HepG2 (cell line): ENCODE data around the gene GALNT18. TPM values are rescaled to one million over a fixed set of nuclear protein-coding genes. Genes with fewer than 3 reads are reported as not detected.

Experiments used
- ATAC-seq: fragments of 200-7000 bp; cut with Tn5 transposase; 3 replicates; pipeline ENCODE4 v1.9.1; 2020; ENCODE audit warnings: mild to moderate bottlenecking, moderate library complexity
- BruUV-seq: library from RNA; stranded (reverse); fragments of 400-500 nt; replicated peaks from 2 replicates; lab custom pipeline; 2021; lab: Mats Ljungman, UMichigan
- CTCF ChIA-PET: fragments of 300-600 bp; formaldehyde crosslinking; extraction: SDS; loops from one replicate; lab custom pipeline; 2021; ENCODE audit warnings: low total read pairs, inconsistent platforms, low intra/inter-chr PET ratio; lab: Yijun Ruan, JAX
- POLR2A ChIA-PET: fragments of 350-600 bp; sonication (Branson Sonifier 250); formaldehyde crosslinking; loops from one replicate; lab custom pipeline; 2020; ENCODE audit warnings: antibody characterized with exemption, inconsistent platforms; lab: Yijun Ruan, JAX
- DNase-seq: peaks from one replicate; pipeline ENCODE4 v3.0.0-alpha.2; 2015; ENCODE audit warnings: low spot score
- FAIRE-seq: peaks from 3 replicates; lab custom pipeline; 2011; peaks lifted over from hg19 to GRCh38; lab: Jason Lieb, UNC
- H2AFZ ChIP-seq: one replicate; pipeline ENCODE4 v1.6.1; 2011; ENCODE audit warnings: low read length, inconsistent platforms
- H3K27ac ChIP-seq: fragments of 300-600 bp; 3 replicates; pipeline ENCODE4 v1.8.0; 2011; ENCODE audit warnings: mixed run types, mild to moderate bottlenecking, mixed read lengths, low read length, inconsistent platforms; ENCODE audit not compliant: insufficient read depth; ENCODE audit errors: extremely low read length
- H3K27me3 ChIP-seq, 2 experiments: fragments of 200-600 bp in 1 of 2; 2 replicates in 1 of 2; 3 replicates in 1 of 2; pipeline versions ENCODE4 v1.6.0 to v1.8.0; 2011; ENCODE audit warnings: low read length in 2 of 2, mild to moderate bottlenecking in 2 of 2, moderate library complexity in 2 of 2, inconsistent platforms in 1 of 2; ENCODE audit not compliant: insufficient read depth in 2 of 2, control insufficient read depth in 1 of 2
- H3K36me3 ChIP-seq, 2 experiments: fragments of 200-600 bp in 1 of 2; replicated peaks in 1 of 2; 2 replicates in 1 of 2; 3 replicates in 1 of 2; pipeline versions ENCODE4 v1.5.1 to v1.8.0; 2011; ENCODE audit warnings: low read length in 2 of 2, inconsistent platforms in 1 of 2; ENCODE audit not compliant: insufficient read depth in 2 of 2, control insufficient read depth in 1 of 2
- H3K4me1 ChIP-seq: 2 replicates; pipeline ENCODE4 v1.5.1; 2012; ENCODE audit warnings: low read length, inconsistent platforms; ENCODE audit not compliant: insufficient read depth
- H3K4me2 ChIP-seq: 2 replicates; pipeline ENCODE4 v1.6.0; 2011; ENCODE audit warnings: low read depth, low read length, inconsistent platforms
- H3K4me3 ChIP-seq, 3 experiments: fragments of 200-600 bp in 1 of 3; sonication (generic), shearing (Covaris generic) in 1 of 3; replicated peaks in 1 of 3; 2 replicates each; pipeline ENCODE4 v1.5.1; 2011 to 2016; ENCODE audit warnings: low read length in 3 of 3, inconsistent platforms in 2 of 3, low read depth in 2 of 3, mild to moderate bottlenecking in 2 of 3, control low read depth in 1 of 3, mixed read lengths in 1 of 3; ENCODE audit not compliant: insufficient read depth in 1 of 3
- H3K79me2 ChIP-seq: one replicate; pipeline ENCODE4 v1.6.1; 2011; ENCODE audit warnings: low read length, inconsistent platforms; ENCODE audit not compliant: insufficient read depth
- H3K9ac ChIP-seq: 2 replicates; pipeline ENCODE4 v1.6.0; 2011; ENCODE audit warnings: mild to moderate bottlenecking, low read depth, low read length, inconsistent platforms; ENCODE audit not compliant: insufficient read depth
- H3K9me3 ChIP-seq: 2 replicates; pipeline ENCODE4 v1.5.1; 2012; ENCODE audit warnings: mild to moderate bottlenecking, low read length
- H4K20me1 ChIP-seq: 2 replicates; pipeline ENCODE4 v1.6.0; 2011; ENCODE audit warnings: inconsistent platforms, mild to moderate bottlenecking, low read length, moderate library complexity; ENCODE audit not compliant: insufficient read depth
- KLF12 ChIP-seq: sonication (generic); formaldehyde crosslinking; IDR thresholded peaks from 2 replicates; pipeline ENCODE4 v1.4.0; 2020; ENCODE audit warnings: missing genetic modification reagents, borderline replicate concordance
- NCOA1 ChIP-seq: sonication (generic); formaldehyde crosslinking; IDR thresholded peaks from 2 replicates; pipeline ENCODE4 v1.9.0; 2021; ENCODE audit warnings: missing genetic modification reagents
- WGBS: methylation state at CpG from one replicate; pipeline ENCODE4 v1.1.6; 2017; ENCODE audit warnings: low lambda C conversion rate; 5-methylcytosine and 5-hydroxymethylcytosine counted together
- in situ Hi-C: cut with HindIII; loops from 2 replicates; pipeline ENCODE4 v1.10.0; 2017; ENCODE audit warnings: low pct_unique_long_range_greater_than_20kb; ENCODE audit not compliant: extremely low pct_ligation_motif_present
- intact Hi-C: fragments of 100-400 bp; cut with micrococcal nuclease; formaldehyde crosslinking; loops from one replicate; pipeline ENCODE4 v1.10.0; 2022; ENCODE audit not compliant: unreplicated experiment
- polyA plus RNA-seq, 8 experiments: library from polyadenylated mRNA; depleted of rRNA in 3 of 8; stranded (reverse) in 7 of 8; unstranded in 1 of 8; fragments of >200 nt; fragmentation: Illumina TruSeq in 4 of 8; extraction: Trizol in 4 of 8; gene quantifications; 2 replicates each; pipeline versions ENCODE4 v1.2.1 to v1.2.3, GENCODE V29; 2011 to 2016; ENCODE audit warnings: low read depth in 4 of 8, missing spikeins in 1 of 8, mixed read lengths in 1 of 8; ENCODE audit not compliant: insufficient read depth in 1 of 8
- total RNA-seq, 5 experiments: library from RNA; depleted of rRNA; stranded (reverse); fragments of >200 nt; fragmentation: Illumina TruSeq; extraction: Trizol; gene quantifications; 2 replicates each; pipeline ENCODE4 v1.2.3, GENCODE V29; 2016; ENCODE audit warnings: low read depth in 1 of 5
- TF ChIP-seq, protein P1 (sequence below): sonication (generic); formaldehyde crosslinking; IDR thresholded peaks from 2 replicates; pipeline ENCODE4 v1.5.0; 2020; ENCODE audit warnings: mild to moderate bottlenecking, missing genetic modification reagents
- TF ChIP-seq, protein P2 (sequence below): sonication (generic); formaldehyde crosslinking; IDR thresholded peaks from 2 replicates; pipeline ENCODE4 v1.5.0; 2020; ENCODE audit warnings: mild to moderate bottlenecking, missing genetic modification reagents, moderate library complexity
- TF ChIP-seq, protein P3 (sequence below): sonication (generic); formaldehyde crosslinking; IDR thresholded peaks from 2 replicates; pipeline ENCODE4 v1.4.0; 2020; ENCODE audit warnings: missing genetic modification reagents, mild to moderate bottlenecking, borderline replicate concordance
- TF ChIP-seq, protein P4 (sequence below), 2 experiments: fragments of 450-650 bp in 1 of 2; sonication (generic) in 1 of 2; formaldehyde crosslinking in 1 of 2; IDR thresholded peaks; 2 replicates each; pipeline versions ENCODE4 v1.6.1 to v1.8.0; 2016 to 2022; ENCODE audit warnings: antibody characterized with exemption in 1 of 2, mild to moderate bottlenecking in 1 of 2, missing genetic modification reagents in 1 of 2

The GALNT18 gene
- total and polyA plus RNA-seq, 2 of the 13 experiments (the other 11 are each of a cell fraction or from before 2014, with no cell fraction given), result 0.11 TPM; not detected in 1

DNA sequence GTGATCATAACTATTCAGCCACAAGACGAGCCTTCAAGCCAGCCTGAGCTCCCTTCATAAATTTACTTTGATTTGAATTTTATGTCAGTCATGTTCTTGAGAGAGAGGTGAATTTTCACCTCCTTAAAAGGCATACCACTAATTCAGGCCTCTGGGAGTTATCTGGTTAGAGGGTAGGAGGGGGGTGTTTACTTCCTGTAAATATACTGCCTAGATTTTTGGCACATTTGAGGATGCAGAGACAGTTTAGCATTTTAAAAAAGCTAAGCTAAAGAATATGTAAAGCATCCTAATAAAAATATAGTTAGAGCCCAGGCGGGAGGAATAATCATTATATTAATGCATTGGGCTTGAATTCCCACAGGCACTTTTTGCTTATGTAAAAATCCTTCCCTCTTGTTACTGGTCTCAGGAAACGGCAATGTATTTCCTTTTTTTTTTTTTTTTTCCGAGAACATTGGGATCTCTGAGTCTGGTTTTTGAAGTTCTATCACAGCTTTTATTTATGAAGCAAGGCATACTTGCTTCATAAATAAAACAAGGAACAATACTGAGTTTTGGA is 385.2 kb downstream of the GALNT18 start:
- Histone ChIP-seq H3K9me3 (no peaks in the 10 kb centered on the region), H3K27me3 (no peaks in the 10 kb centered on the region; a peak in 1 of 5 replicates), H3K4me1 (no peaks in the 10 kb centered on the region), H3K9ac (no peak overlapping the region), H3K36me3 (no peaks in the 10 kb centered on the region), H4K20me1 (no peaks in the 10 kb centered on the region), H3K4me2 (no peak overlapping the region), H3K27ac (no peak overlapping the region), H2AFZ (no peak overlapping the region), H3K79me2 (no peaks in the 10 kb centered on the region), H3K4me3 (no peak overlapping the region)
- BruUV-seq, result no TSS peak
- CTCF ChIA-PET, result no interaction called here
- intact Hi-C loops (no loop called here), in situ Hi-C loops (no loop called here)
- POLR2A ChIA-PET, result no interaction called here
- ATAC-seq (no peak), DNase-seq (no peak), FAIRE-seq (no peak)
- WGBS, result 16% methylated on average over 4 of the region's 4 CpGs
- TF ChIP-seq, protein P1, sequence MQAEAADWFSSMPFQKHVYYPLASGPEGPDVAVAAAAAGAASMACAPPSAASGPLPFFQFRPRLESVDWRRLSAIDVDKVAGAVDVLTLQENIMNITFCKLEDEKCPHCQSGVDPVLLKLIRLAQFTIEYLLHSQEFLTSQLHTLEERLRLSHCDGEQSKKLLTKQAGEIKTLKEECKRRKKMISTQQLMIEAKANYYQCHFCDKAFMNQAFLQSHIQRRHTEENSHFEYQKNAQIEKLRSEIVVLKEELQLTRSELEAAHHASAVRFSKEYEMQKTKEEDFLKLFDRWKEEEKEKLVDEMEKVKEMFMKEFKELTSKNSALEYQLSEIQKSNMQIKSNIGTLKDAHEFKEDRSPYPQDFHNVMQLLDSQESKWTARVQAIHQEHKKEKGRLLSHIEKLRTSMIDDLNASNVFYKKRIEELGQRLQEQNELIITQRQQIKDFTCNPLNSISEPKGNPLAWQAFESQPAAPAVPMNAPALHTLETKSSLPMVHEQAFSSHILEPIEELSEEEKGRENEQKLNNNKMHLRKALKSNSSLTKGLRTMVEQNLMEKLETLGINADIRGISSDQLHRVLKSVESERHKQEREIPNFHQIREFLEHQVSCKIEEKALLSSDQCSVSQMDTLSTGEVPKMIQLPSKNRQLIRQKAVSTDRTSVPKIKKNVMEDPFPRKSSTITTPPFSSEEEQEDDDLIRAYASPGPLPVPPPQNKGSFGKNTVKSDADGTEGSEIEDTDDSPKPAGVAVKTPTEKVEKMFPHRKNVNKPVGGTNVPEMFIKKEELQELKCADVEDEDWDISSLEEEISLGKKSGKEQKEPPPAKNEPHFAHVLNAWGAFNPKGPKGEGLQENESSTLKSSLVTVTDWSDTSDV, result no peak
- TF ChIP-seq, protein P2, sequence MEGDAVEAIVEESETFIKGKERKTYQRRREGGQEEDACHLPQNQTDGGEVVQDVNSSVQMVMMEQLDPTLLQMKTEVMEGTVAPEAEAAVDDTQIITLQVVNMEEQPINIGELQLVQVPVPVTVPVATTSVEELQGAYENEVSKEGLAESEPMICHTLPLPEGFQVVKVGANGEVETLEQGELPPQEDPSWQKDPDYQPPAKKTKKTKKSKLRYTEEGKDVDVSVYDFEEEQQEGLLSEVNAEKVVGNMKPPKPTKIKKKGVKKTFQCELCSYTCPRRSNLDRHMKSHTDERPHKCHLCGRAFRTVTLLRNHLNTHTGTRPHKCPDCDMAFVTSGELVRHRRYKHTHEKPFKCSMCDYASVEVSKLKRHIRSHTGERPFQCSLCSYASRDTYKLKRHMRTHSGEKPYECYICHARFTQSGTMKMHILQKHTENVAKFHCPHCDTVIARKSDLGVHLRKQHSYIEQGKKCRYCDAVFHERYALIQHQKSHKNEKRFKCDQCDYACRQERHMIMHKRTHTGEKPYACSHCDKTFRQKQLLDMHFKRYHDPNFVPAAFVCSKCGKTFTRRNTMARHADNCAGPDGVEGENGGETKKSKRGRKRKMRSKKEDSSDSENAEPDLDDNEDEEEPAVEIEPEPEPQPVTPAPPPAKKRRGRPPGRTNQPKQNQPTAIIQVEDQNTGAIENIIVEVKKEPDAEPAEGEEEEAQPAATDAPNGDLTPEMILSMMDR (CRISPR knock-in tag), result no peak
- TF ChIP-seq KLF12 (CRISPR knock-in tag), result no peak
- TF ChIP-seq, protein P3, sequence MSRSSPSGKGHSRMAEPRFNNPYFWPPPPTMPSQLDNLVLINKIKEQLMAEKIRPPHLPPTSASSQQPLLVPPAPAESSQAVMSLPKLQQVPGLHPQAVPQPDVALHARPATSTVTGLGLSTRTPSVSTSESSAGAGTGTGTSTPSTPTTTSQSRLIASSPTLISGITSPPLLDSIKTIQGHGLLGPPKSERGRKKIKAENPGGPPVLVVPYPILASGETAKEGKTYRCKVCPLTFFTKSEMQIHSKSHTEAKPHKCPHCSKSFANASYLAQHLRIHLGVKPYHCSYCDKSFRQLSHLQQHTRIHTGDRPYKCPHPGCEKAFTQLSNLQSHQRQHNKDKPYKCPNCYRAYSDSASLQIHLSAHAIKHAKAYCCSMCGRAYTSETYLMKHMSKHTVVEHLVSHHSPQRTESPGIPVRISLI, result no peak
- TF ChIP-seq, protein P4, sequence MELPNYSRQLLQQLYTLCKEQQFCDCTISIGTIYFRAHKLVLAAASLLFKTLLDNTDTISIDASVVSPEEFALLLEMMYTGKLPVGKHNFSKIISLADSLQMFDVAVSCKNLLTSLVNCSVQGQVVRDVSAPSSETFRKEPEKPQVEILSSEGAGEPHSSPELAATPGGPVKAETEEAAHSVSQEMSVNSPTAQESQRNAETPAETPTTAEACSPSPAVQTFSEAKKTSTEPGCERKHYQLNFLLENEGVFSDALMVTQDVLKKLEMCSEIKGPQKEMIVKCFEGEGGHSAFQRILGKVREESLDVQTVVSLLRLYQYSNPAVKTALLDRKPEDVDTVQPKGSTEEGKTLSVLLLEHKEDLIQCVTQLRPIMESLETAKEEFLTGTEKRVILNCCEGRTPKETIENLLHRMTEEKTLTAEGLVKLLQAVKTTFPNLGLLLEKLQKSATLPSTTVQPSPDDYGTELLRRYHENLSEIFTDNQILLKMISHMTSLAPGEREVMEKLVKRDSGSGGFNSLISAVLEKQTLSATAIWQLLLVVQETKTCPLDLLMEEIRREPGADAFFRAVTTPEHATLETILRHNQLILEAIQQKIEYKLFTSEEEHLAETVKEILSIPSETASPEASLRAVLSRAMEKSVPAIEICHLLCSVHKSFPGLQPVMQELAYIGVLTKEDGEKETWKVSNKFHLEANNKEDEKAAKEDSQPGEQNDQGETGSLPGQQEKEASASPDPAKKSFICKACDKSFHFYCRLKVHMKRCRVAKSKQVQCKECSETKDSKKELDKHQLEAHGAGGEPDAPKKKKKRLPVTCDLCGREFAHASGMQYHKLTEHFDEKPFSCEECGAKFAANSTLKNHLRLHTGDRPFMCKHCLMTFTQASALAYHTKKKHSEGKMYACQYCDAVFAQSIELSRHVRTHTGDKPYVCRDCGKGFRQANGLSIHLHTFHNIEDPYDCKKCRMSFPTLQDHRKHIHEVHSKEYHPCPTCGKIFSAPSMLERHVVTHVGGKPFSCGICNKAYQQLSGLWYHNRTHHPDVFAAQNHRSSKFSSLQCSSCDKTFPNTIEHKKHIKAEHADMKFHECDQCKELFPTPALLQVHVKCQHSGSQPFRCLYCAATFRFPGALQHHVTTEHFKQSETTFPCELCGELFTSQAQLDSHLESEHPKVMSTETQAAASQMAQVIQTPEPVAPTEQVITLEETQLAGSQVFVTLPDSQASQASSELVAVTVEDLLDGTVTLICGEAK (IDR thresholded peaks at IDR 0.05), result no peak
- TF ChIP-seq, protein P4 (CRISPR knock-in tag; IDR thresholded peaks at IDR 0.05), result no peak
- no peak for TF ChIP-seq NCOA1 (CRISPR knock-in tag)
